ENCODE measurements around the gene ZBTB8A.
"Not testable (repeated sequence)": the region's sequence is repeated elsewhere in the genome, so short reads cannot be mapped to it uniquely, and the experiment has no call there.

Gene ZBTB8A

GRCh38 chr1:32642292-32642827 is 103.1 kb downstream of the ZBTB8A start:
- H3K4me1 ChIP-seq (ENCODE audit: control insufficient read depth, insufficient read depth, low read length), result peaks cover 20% of the 10 kb centered on the region
- H3K9me3 ChIP-seq (ENCODE audit: control insufficient read depth, insufficient read depth, low read depth, low read length); H3K36me3 ChIP-seq (ENCODE audit: control insufficient read depth, insufficient read depth, low read length); H3K27me3 ChIP-seq (ENCODE audit: control insufficient read depth, insufficient read depth, low read length); H3K4me3 ChIP-seq (ENCODE audit: low read depth, low read length): not testable (repeated sequence)
- peak overlapping the region; percentile 95; the same call in 1 of the 2 replicates for H3K27ac ChIP-seq (ENCODE audit: low read depth, low read length)
- H3K9ac ChIP-seq (ENCODE audit: low read length), result peak overlapping the region; percentile 77

- peaks cover 11% of the 10 kb centered on the region; the same call in 1 of the 2 replicates for H3K36me3 ChIP-seq (ENCODE audit: control insufficient read depth, insufficient read depth, low read length)
- H3K4me1 ChIP-seq (ENCODE audit: control insufficient read depth, insufficient read depth, low read length), result peaks cover 14% of the 10 kb centered on the region
- H3K9me3 ChIP-seq (ENCODE audit: control insufficient read depth, insufficient read depth, low read depth, low read length), result peaks cover 4% of the 10 kb centered on the region; the same call in 1 of the 2 replicates
- H3K4me3 ChIP-seq (ENCODE audit: low read depth, low read length), result no peak overlapping the region
- H3K27me3 ChIP-seq (ENCODE audit: control insufficient read depth, insufficient read depth, low read length), result no peaks in the 10 kb centered on the region
- no peak overlapping the region; the same call in 1 of the 2 replicates for H3K27ac ChIP-seq (ENCODE audit: low read depth, low read length)
- H3K9ac ChIP-seq (ENCODE audit: low read length), result no peak overlapping the region
Observed at GRCh38 chr1:32644426-32644825, 105.2 kb downstream of the ZBTB8A start.

- peaks cover 4% of the 10 kb centered on the region; the same call in 1 of the 2 replicates for H3K9me3 ChIP-seq (ENCODE audit: control insufficient read depth, insufficient read depth, low read depth, low read length)
- H3K36me3 ChIP-seq (ENCODE audit: control insufficient read depth, insufficient read depth, low read length), result peaks cover 17% of the 10 kb centered on the region
- H3K27ac ChIP-seq (ENCODE audit: low read depth, low read length), result no peak overlapping the region
- no peak overlapping the region for H3K4me3 ChIP-seq (ENCODE audit: low read depth, low read length)
- H3K4me1 ChIP-seq (ENCODE audit: control insufficient read depth, insufficient read depth, low read length), result peaks cover 17% of the 10 kb centered on the region
- H3K27me3 ChIP-seq (ENCODE audit: control insufficient read depth, insufficient read depth, low read length), result no peaks in the 10 kb centered on the region
- no peak overlapping the region for H3K9ac ChIP-seq (ENCODE audit: low read length)
Observed at GRCh38 chr1:32647308-32648134, 108.3 kb downstream of the ZBTB8A start.

GRCh38 chr1:32650248-32650751 is 111.1 kb downstream of the ZBTB8A start, which contains the start of gene ZBTB8OS:
ZBTB8OS (minus strand) TSS chr1:32650550; CDS start chr1:32650529, 21 bp downstream.
- peak within 1 kb of the TSS; percentile 98 for H3K27ac ChIP-seq (ENCODE audit: low read depth, low read length)
- peak within 1 kb of the TSS; percentile 100 for H3K9ac ChIP-seq (ENCODE audit: low read length)

GRCh38 chr1:32650752-32651460 is 111.7 kb downstream of the ZBTB8A start, which contains the start of gene RBBP4:
RBBP4 (plus strand) TSS chr1:32651208; CDS start chr1:32651307, 99 bp downstream.
- Histone ChIP-seq H3K36me3 (ENCODE audit: control insufficient read depth, insufficient read depth, low read length) (peaks cover 49% of the 10 kb centered on the region), H3K4me3 (ENCODE audit: low read depth, low read length) (peak within 1 kb of the TSS; percentile 93), H3K9me3 (ENCODE audit: control insufficient read depth, insufficient read depth, low read depth, low read length) (peaks cover 4% of the 10 kb centered on the region; the same call in 1 of the 2 replicates), H3K4me1 (ENCODE audit: control insufficient read depth, insufficient read depth, low read length) (peaks cover 15% of the 10 kb centered on the region), H3K27me3 (ENCODE audit: control insufficient read depth, insufficient read depth, low read length) (no peaks in the 10 kb centered on the region), H3K9ac (ENCODE audit: low read length) (peak within 1 kb of the TSS; percentile 100), H3K27ac (ENCODE audit: low read depth, low read length) (peak within 1 kb of the TSS; percentile 98)

More at GRCh38 chr1:32650248-32650751, 111.1 kb downstream of the ZBTB8A start, which contains the start of gene ZBTB8OS:
- Histone ChIP-seq H3K9me3 (ENCODE audit: control insufficient read depth, insufficient read depth, low read depth, low read length) (peaks cover 4% of the 10 kb centered on the region; the same call in 1 of the 2 replicates), H3K27me3 (ENCODE audit: control insufficient read depth, insufficient read depth, low read length) (no peaks in the 10 kb centered on the region), H3K36me3 (ENCODE audit: control insufficient read depth, insufficient read depth, low read length) (peaks cover 43% of the 10 kb centered on the region), H3K4me1 (ENCODE audit: control insufficient read depth, insufficient read depth, low read length) (peaks cover 17% of the 10 kb centered on the region), H3K4me3 (ENCODE audit: low read depth, low read length) (peak within 1 kb of the TSS; percentile 93)

- peaks cover 4% of the 10 kb centered on the region; the same call in 1 of the 2 replicates for H3K9me3 ChIP-seq (ENCODE audit: control insufficient read depth, insufficient read depth, low read depth, low read length)
- H3K4me1 ChIP-seq (ENCODE audit: control insufficient read depth, insufficient read depth, low read length), result peaks cover 15% of the 10 kb centered on the region
- no peaks in the 10 kb centered on the region for H3K27me3 ChIP-seq (ENCODE audit: control insufficient read depth, insufficient read depth, low read length)
- H3K27ac ChIP-seq (ENCODE audit: low read depth, low read length), result peak overlapping the region; percentile 97
- H3K4me3 ChIP-seq (ENCODE audit: low read depth, low read length), result peak overlapping the region; percentile 93
- H3K36me3 ChIP-seq (ENCODE audit: control insufficient read depth, insufficient read depth, low read length), result peaks cover 55% of the 10 kb centered on the region
- peak overlapping the region; percentile 100 for H3K9ac ChIP-seq (ENCODE audit: low read length)
Observed at GRCh38 chr1:32651461-32652073, 112.3 kb downstream of the ZBTB8A start.

- Histone ChIP-seq H3K36me3 (ENCODE audit: control insufficient read depth, insufficient read depth, low read length) (peaks cover 62% of the 10 kb centered on the region), H3K4me3 (ENCODE audit: low read depth, low read length) (peak overlapping the region; percentile 93), H3K9me3 (ENCODE audit: control insufficient read depth, insufficient read depth, low read depth, low read length) (peaks cover 2% of the 10 kb centered on the region; the same call in 1 of the 2 replicates), H3K27ac (ENCODE audit: low read depth, low read length) (peak overlapping the region; percentile 97; the same call in 1 of the 2 replicates), H3K4me1 (ENCODE audit: control insufficient read depth, insufficient read depth, low read length) (peaks cover 15% of the 10 kb centered on the region), H3K27me3 (ENCODE audit: control insufficient read depth, insufficient read depth, low read length) (no peaks in the 10 kb centered on the region), H3K9ac (ENCODE audit: low read length) (peak overlapping the region; percentile 100)
Observed at GRCh38 chr1:32652244-32652962, 113.2 kb downstream of the ZBTB8A start.
